ENCODE measurements around the gene TSEN15. TPM values are rescaled to one million over a fixed set of nuclear protein-coding genes. Genes with fewer than 3 reads are reported as not detected.
A peak's percentile ranks its signal among the peaks of the same experiment; 100 is the strongest.

The TSEN15 gene
- total and polyA plus RNA-seq, 9 of the 15 experiments (the other 6 are each of a cell fraction or from before 2014, with no cell fraction given), result 25.6 to 121 (median 91.3) TPM

- no peak for TF ChIP-seq CEBPZ (IDR thresholded peaks at IDR 0.05; ENCODE audit: borderline replicate concordance, low read depth, low read length)
- no peak for TF ChIP-seq ZBTB43 (CRISPR knock-in tag; IDR thresholded peaks at IDR 0.05)
- no peak for TF ChIP-seq LEF1 (IDR thresholded peaks at IDR 0.05)
- TF ChIP-seq ATF3 (IDR thresholded peaks at IDR 0.05), result peak; percentile 96
- peak; percentile 88 for TF ChIP-seq ATF3 (CRISPR knock-in tag; conservative IDR thresholded peaks at IDR 0.05)
- no peak for TF ChIP-seq NR1H2 (CRISPR knock-in tag; IDR thresholded peaks at IDR 0.05)
- TF ChIP-seq GATAD2A (IDR thresholded peaks at IDR 0.05), result peak; percentile 83; the same call in 1 of the 2 replicates
- TF ChIP-seq GTF3C2 (IDR thresholded peaks at IDR 0.05; ENCODE audit: borderline replicate concordance, extremely low read depth, insufficient read length), result no peak
- TF ChIP-seq YBX1 (IDR thresholded peaks at IDR 0.05), result no peak
Observed at GRCh38 chr1:184051485-184052193, at the start of gene TSEN15 (continued).

All from K562 (cell line).